ENCODE data around the gene OXGR1.
"Not testable (repeated sequence)": the region's sequence is repeated elsewhere in the genome, so short reads cannot be mapped to it uniquely, and the experiment has no call there.

Gene OXGR1

GRCh38 chr13:96994017-96994857, at the start of gene OXGR1:
Gene OXGR1 (minus strand): TSS chr13:96994476. CDS start chr13:96987759, 6,717 bp downstream.
- DNase-seq = no peak

- DNase-seq = no peak
Measured at GRCh38 chr13:97043302-97043701, 49.0 kb upstream of the OXGR1 start.

GRCh38 chr13:97030705-97031452, 36.6 kb upstream of the OXGR1 start:
- DNase-seq = no peak

GRCh38 chr13:97028441-97029299, 34.4 kb upstream of the OXGR1 start:
- DNase-seq = peak; percentile 30

- no peak for DNase-seq
Measured at GRCh38 chr13:97027162-97027554, 32.9 kb upstream of the OXGR1 start.

- no peak for DNase-seq
Measured at GRCh38 chr13:97026531-97027161, 32.4 kb upstream of the OXGR1 start.

GRCh38 chr13:97023812-97024211, 29.5 kb upstream of the OXGR1 start:
- DNase-seq = not testable (repeated sequence)

GRCh38 chr13:97023117-97023516, 28.8 kb upstream of the OXGR1 start:
- DNase-seq = no peak

- DNase-seq = no peak
Measured at GRCh38 chr13:97021241-97021640, 27.0 kb upstream of the OXGR1 start.

- no peak for DNase-seq
Measured at GRCh38 chr13:97020689-97021240, 26.5 kb upstream of the OXGR1 start.

GRCh38 chr13:97020194-97020593, 25.9 kb upstream of the OXGR1 start:
- no peak for DNase-seq

- DNase-seq = no peak
Measured at GRCh38 chr13:97019236-97019635, 25.0 kb upstream of the OXGR1 start.

- DNase-seq = no peak
Measured at GRCh38 chr13:97018029-97018819, 23.9 kb upstream of the OXGR1 start.

GRCh38 chr13:97017322-97017721, 23.0 kb upstream of the OXGR1 start:
- DNase-seq = no peak

- DNase-seq = no peak
Measured at GRCh38 chr13:97015661-97016350, 21.5 kb upstream of the OXGR1 start.

GRCh38 chr13:97012251-97013048, 18.2 kb upstream of the OXGR1 start:
- no peak for DNase-seq

- DNase-seq = no peak
Measured at GRCh38 chr13:97011446-97012131, 17.3 kb upstream of the OXGR1 start.

GRCh38 chr13:97008643-97009042, 14.4 kb upstream of the OXGR1 start:
- no peak for DNase-seq

- no peak for DNase-seq
Measured at GRCh38 chr13:97005625-97006262, 11.5 kb upstream of the OXGR1 start.

All from activated naive CD4-positive, alpha-beta T cell treated with anti-CD3 and anti-CD28 coated beads, Interleukin-2, amount 50 U/mL, for 16 hours (primary cell).